AG09319 (cell line): ENCODE results near the gene KCNA10.

Source experiments
- DNase-seq: peaks from one replicate; pipeline ENCODE4 v3.0.0-alpha.2; 2010; ENCODE audit warnings: low read depth; ENCODE audit errors: extremely low read depth
- TF ChIP-seq, protein P1 (sequence below): IDR thresholded peaks from 2 replicates; pipeline ENCODE4 v1.5.1; 2011; ENCODE audit warnings: low read depth, mild to moderate bottlenecking, inconsistent platforms, low read length, moderate library complexity

KCNA10 gene

GRCh38 chr1:110484801-110485200, 34.2 kb downstream of the KCNA10 start:
- TF ChIP-seq, protein P1, sequence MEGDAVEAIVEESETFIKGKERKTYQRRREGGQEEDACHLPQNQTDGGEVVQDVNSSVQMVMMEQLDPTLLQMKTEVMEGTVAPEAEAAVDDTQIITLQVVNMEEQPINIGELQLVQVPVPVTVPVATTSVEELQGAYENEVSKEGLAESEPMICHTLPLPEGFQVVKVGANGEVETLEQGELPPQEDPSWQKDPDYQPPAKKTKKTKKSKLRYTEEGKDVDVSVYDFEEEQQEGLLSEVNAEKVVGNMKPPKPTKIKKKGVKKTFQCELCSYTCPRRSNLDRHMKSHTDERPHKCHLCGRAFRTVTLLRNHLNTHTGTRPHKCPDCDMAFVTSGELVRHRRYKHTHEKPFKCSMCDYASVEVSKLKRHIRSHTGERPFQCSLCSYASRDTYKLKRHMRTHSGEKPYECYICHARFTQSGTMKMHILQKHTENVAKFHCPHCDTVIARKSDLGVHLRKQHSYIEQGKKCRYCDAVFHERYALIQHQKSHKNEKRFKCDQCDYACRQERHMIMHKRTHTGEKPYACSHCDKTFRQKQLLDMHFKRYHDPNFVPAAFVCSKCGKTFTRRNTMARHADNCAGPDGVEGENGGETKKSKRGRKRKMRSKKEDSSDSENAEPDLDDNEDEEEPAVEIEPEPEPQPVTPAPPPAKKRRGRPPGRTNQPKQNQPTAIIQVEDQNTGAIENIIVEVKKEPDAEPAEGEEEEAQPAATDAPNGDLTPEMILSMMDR, result no peak
- no peak for DNase-seq

DNA sequence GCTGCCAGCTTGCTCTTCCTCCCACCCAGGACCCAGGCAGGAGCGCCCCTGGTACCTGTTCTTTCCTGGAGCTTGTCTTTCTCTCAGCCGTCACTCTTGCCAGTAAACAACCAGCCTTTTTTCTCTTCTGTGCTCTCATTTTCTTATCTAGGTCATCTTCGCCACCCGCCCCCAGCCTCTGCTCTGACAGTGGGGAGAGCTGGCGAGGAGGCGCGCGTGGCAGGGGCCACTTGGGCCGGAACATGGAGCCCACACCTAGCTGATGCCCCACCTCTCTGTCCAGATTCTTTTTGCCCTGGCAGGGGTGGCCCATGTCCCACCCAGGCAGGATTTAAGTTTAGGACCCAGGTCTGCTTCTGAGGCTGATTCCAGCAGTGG, 35.7 kb downstream of the KCNA10 start:
- DNase-seq, result no peak
- TF ChIP-seq, protein P1, result no peak

GRCh38 chr1:110482662-110483307, 36.2 kb downstream of the KCNA10 start:
- no peak for DNase-seq
- TF ChIP-seq, protein P1, result no peak

DNA sequence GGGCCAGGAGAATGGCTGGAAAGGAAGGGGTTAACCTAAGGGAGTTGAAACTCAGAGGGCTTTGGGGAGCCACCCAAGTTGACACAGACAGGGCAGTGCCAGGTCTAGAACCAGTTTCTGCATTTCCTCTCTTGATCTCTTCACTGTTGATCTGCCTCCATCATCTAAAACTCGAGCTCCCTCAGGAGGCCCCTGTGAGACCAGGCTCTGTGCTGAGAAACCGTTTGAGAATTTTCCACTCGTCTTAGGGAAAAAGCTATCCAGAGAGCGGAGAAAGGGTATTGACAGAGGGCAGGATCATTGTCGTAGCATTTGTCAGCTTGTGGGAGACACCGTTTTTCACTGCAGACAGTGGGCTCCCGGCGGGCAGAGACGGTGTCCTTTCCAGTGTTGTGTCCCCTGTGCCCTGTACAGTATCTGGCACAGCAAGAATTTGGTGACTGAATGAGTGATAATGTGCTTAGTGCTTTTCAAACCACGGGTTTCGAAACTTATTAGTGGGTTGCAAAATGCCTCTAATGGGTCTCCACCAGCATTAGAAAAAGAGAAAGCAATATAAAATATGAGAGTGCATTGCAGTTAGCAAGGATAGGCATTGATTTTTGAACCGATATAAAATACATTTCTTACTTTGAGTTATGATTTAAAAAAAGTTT, 36.9 kb downstream of the KCNA10 start:
- TF ChIP-seq, protein P1, result no peak
- no peak for DNase-seq

DNA sequence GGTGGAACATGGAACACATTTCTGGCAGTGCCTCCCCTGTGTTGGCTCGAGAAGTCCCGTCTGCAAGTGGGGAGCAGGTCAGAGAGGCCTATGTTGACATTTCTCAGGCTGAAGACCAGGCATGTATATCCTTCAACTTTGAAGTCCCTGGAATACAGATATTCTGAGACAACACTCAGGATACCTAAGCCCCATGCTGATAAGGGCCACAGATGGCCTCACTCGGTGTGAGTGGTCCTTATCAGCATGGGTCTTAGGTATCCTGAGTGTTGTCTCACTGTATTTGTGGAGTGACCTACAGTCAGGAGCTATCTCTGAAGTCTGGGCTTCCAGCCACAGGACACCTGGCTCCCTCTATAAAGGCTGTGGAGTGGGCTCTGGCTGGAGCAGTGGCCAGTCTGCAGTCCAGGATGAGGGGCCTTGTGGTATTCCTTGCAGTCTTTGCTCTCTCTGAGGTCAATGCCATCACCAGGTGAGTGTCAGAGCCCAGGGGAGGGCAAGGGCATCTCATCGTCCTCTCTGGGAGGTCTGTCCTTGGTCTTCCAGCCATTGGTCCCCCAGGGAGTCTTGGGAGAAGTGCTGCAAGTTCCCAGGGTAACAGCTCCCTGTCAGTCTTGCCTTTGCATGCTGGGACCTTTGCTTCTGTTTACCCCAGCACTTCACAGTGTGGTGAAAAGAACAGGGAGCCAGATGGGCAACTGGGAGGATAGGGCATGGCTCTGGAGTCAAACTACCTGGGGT, 38.4 kb downstream of the KCNA10 start:
- DNase-seq, result no peak
- TF ChIP-seq, protein P1, result no peak

DNA sequence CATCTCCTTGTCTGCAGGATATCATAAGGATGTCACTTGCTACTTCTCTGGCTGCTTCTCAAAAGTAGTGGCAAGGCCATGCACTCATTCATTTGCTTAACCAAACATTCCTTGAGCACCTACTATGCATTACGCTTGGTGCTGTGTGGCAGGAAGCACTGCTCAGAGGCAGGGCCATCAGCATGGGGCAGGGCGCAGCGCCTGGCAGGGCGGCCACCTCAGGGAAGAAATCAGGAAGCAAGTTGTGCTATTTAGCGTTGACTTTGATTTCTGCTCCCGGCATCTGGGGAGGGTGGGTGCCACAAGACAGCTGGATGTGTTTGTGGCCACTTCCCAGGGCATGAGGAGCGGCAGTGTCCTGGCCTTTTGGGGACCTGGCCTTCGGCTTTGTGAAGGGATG, 40.1 kb downstream of the KCNA10 start:
- TF ChIP-seq, protein P1, result no peak
- no peak for DNase-seq
